HG02610 (cell line): ENCODE measurements around the gene C1QBP.
"Not testable (repeated sequence)": the region's sequence is repeated elsewhere in the genome, so short reads cannot be mapped to it uniquely, and the experiment has no call there.

Source experiments
- ATAC-seq: cut with Tn5 transposase; IDR thresholded peaks from one replicate; pipeline ENCODE4 v1.9.1; 2021; ENCODE audit warnings: mild to moderate bottlenecking, moderate library complexity; ENCODE audit not compliant: unreplicated experiment

Gene C1QBP

GRCh38 chr17:5438716-5439445 is at the start of gene C1QBP:
Gene C1QBP (minus strand): TSS chr17:5439155. CDS start chr17:5439073, 82 bp downstream.
- ATAC-seq = peak; percentile 79

GRCh38 chr17:5488752-5489151 is 49.8 kb upstream of the C1QBP start:
- no peak for ATAC-seq

- peak; percentile 80 for ATAC-seq
Observed at GRCh38 chr17:5486206-5487124, 47.5 kb upstream of the C1QBP start, which contains the start of gene MIS12. Gene MIS12 (plus strand): TSS chr17:5486566. CDS start chr17:5488863, 2,297 bp downstream.

GRCh38 chr17:5485270-5486205 is 46.6 kb upstream of the C1QBP start, which contains the start of gene DERL2:
Gene DERL2 (minus strand): TSS chr17:5486178. CDS start chr17:5486161, 17 bp downstream.
- ATAC-seq = peak; percentile 26

GRCh38 chr17:5481451-5481850 is 42.5 kb upstream of the C1QBP start:
- ATAC-seq = no peak

- ATAC-seq = no peak
Observed at GRCh38 chr17:5480962-5481361, 42.0 kb upstream of the C1QBP start.

- ATAC-seq = no peak
Observed at GRCh38 chr17:5478992-5479391, 40.0 kb upstream of the C1QBP start.

GRCh38 chr17:5473906-5474305 is 35.0 kb upstream of the C1QBP start:
- no peak for ATAC-seq

- no peak for ATAC-seq
Observed at GRCh38 chr17:5472511-5472910, 33.6 kb upstream of the C1QBP start.

- ATAC-seq = no peak
Observed at GRCh38 chr17:5468075-5468473, 29.1 kb upstream of the C1QBP start.

- ATAC-seq = no peak
Observed at GRCh38 chr17:5467416-5467815, 28.5 kb upstream of the C1QBP start.

- ATAC-seq = no peak
Observed at GRCh38 chr17:5466295-5466694, 27.3 kb upstream of the C1QBP start.

GRCh38 chr17:5464717-5465507 is 26.0 kb upstream of the C1QBP start:
- ATAC-seq = no peak

- no peak for ATAC-seq
Observed at GRCh38 chr17:5446786-5447185, 7.8 kb upstream of the C1QBP start.

GRCh38 chr17:5444209-5444608 is 5.3 kb upstream of the C1QBP start:
- no peak for ATAC-seq

- ATAC-seq = no peak
Observed at GRCh38 chr17:5443728-5444127, 4.8 kb upstream of the C1QBP start.

GRCh38 chr17:5439446-5439764 is 450 bp upstream of the C1QBP start:
- ATAC-seq = no peak

- ATAC-seq = no peak
Observed at GRCh38 chr17:5437721-5438317, 1.1 kb downstream of the C1QBP start.

GRCh38 chr17:5435781-5436315 is 3.1 kb downstream of the C1QBP start:
- ATAC-seq = not testable (repeated sequence)
